T-helper 2 cell (primary cell): Measurements from ENCODE around the gene ZFP3.
"Not testable (repeated sequence)": the region's sequence is repeated elsewhere in the genome, so short reads cannot be mapped to it uniquely, and the experiment has no call there.

Experiments
- DNase-seq, 5 experiments: peaks; one replicate each; pipeline versions ENCODE4 v3.0.0 to v3.0.0-alpha.2; 2012 to 2022

Gene ZFP3

DNA sequence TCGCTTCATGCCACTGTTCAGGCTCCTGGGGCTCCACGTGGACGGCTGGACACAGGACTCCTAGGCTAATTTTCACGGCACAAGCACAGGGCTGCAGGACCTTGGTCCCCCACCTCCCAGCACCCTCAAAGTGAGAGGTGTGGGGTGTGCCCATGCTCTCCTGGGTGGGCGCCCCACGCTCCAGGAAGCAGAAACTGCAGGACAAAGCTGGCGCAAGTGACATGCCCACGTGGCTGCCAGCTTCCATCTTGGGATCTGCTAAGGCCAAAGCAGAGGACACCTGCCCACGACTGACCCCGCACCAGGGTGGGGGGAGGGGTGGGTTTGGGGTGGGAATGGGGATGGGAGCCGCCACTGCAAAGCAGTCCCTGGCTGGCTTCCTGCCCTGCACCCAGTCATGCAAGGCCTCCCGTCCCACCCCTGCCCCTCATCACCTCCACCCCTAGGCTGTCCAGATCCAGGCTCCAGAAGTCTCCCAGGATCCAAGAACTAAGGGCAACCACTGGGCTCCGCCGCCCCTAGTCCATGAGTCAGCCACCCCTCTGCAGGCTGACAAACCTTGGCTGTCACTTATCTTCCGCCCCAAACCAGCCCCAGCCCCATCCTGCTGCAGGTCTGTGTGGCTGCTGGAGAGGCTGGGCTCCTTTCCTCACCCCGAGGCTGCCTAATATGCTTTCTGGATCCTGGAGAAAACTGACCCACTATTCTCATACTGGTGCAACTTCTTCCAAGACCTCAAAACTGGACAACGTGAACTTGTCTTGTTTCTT, 48.6 kb downstream of the ZFP3 start:
- no peak for DNase-seq

DNA sequence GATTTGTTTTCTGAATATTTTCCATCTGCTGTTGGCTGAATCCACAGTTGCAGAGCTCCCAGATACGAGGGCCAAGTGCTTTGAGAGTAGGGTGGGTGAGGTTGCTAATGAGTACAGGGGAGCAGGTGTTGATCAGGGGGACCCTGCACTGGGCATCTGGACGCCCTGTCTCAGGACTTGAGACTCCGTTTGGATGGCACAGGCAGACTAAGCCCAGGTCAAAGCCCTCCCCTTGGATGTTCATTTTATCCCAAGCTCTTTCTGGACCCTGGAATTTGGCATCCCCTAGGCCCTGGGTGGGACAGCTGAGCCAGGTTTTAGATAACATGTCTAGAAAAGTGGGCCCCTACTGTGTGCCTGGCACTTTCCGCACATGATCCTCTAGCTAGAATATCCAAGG, 49.6 kb downstream of the ZFP3 start:
- no peak for DNase-seq

DNA sequence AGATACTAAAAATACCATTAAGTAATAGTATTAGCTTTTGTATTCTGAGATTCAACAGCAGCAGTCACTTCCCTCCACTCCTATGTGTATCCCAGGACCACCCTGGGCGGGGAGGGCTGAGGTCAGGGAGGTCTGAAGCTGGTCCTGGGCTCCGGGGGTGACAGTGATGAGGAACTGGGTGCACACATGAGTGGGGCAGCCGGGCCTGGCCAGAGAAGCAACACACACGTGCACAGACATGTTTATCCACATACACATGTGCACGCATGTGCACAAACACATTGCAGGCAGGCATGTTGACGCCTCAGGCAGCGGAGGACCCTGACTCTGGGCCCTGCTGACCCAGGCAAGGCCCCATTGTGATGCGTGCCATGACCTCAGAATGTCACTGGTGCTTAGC, 50.1 kb downstream of the ZFP3 start:
- DNase-seq = not testable (repeated sequence)

DNA sequence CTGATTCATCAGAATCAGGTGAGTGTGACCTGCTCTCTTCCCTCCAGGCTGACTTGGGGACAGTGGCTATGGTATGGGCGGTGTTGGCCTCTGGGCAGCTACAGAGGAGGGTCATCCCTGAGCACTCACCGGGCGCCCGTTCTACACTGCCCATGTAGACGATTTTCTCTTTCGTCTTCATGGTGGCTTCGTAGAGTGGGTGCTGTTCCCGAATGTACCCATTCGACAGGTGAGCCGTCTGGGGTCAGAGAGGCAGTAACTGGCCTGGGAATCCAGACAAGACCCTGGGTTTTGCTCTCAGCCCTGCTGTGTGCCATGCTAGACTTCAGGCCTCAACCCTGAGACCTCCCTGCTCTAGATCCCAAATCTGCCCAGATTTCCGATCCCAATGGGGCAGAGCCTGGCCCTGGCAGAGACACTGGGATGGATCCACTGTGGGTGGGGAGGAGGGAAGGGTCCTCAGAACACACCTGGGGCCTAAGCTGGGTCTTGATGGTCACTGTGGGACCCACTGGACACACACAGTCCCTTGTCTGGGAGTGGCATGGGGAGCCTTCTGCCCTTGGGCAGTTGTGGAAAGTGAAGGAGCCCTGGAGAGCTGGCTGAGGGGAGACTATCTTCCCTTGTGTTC, 50.8 kb downstream of the ZFP3 start:
- no peak for DNase-seq

DNA sequence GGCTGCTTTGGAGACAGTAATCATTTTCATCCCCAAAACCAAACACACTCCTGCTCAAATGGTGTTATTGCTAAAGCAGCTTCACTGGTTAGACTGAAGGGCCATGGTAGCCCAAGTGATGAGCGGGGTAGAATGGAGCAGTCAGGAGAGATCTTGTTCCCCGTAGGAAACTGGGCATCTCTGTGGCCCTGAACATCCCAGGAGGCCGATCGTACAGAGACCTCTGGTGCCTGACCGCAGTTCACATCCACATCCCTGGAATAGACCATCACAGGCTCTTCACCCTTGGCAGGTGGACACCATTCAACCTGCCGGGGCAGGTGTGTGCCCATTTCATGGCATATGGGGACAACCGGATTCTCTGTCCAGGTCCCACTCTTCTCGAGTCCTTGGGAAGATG, 51.5 kb downstream of the ZFP3 start:
- DNase-seq = not testable (repeated sequence)

DNA sequence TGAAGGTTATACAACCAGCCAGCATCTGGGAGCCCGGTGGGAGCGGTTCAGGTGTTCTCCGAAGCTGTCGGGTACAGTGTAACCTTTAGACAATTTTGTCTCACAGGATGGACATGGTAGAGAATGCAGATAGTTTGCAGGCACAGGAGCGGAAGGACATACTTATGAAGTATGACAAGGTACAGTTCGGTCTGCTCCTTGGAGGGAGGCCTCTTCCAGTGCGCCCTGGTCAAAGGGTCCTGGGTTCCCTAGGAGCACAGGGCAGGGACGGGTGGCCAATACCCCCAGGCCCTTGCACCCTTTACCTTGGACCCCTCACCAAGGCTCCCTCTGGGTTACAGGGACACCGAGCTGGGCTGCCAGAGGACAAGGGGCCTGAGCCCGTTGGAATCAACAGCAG, 52.0 kb downstream of the ZFP3 start:
- DNase-seq = not testable (repeated sequence)

DNA sequence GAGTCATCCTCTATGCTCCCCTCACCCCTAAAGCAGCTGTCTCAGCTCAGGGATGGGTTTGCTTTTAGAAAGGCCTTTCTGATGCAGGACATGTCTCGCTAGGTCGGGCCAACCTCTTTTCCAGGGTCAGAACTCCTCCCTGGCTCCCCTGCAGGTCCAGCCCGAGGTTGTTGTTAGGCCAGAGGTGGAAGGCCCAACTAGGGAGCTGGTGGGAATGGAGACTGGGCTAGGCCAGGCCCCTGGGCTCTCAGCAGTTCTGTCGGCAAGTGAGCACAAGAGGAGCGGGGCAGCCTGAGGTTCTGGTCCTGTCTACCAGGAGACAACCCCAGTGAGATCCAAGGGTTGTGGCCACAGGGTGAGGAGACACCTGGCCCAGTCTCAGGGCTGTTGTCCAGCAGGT, 52.4 kb downstream of the ZFP3 start:
- DNase-seq = not testable (repeated sequence)

DNA sequence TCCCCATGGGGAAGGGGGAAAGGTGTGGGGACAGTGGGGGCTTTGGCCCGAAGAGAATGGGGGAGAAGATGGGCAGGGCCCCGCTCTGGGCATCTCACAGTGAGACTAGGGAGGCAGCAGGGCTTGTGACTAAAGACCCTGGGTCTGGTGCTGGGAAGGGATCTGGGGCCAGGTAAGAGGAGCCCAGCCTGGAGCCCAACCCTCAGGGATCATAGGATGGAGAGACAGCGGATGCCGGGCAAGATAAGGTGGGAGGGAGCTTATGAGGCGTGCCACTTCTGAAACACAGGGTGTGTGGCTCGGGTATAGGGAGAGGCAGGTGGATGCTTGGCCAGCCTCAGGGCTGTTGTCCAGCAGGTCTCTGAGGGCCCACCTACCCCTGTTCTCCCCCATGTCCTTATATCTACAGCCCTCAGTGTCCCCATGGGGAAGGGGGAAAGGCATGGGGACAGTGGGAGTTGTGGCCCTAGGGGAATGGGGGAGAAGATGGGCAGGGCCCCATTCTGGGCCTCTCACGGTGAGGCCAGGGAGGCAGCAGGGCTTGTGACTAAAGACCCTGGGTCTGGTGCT, 53.0 kb downstream of the ZFP3 start:
- DNase-seq = no peak

DNA sequence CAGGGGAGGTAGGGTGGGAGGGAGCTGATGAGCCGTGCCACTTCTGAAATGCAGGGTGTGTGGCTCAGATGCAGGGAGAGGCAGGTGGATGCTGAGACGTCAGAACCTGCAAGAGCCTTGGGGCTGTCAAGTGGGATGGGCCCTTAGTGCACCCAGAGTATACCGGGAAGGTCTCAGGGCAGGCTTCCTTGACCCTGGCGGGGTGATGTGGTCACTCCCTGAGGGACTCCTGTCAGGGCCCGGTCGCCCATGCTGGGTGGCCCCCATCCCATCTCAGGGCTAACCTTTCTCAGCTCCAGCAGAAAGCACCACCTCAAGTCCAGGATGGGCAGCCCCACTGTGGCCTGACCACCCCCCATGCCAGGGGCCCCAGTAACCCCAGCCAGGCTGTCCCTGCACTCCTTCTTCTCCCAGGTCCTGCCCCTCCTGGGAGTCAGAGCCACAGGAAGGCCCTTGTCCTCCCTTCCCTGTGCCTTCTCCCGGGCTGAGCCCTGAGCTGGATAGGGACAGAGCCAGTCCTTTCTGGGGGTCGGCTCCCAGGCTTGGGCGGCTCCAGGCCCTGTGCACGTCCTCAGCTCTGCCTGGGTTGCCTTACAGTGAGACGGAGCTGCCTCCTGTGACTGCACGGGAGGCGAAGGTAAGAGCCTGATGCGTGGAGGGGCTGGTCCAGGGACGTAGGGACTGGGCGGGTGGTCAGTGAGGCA, 53.7 kb downstream of the ZFP3 start:
- not testable (repeated sequence) for DNase-seq

DNA sequence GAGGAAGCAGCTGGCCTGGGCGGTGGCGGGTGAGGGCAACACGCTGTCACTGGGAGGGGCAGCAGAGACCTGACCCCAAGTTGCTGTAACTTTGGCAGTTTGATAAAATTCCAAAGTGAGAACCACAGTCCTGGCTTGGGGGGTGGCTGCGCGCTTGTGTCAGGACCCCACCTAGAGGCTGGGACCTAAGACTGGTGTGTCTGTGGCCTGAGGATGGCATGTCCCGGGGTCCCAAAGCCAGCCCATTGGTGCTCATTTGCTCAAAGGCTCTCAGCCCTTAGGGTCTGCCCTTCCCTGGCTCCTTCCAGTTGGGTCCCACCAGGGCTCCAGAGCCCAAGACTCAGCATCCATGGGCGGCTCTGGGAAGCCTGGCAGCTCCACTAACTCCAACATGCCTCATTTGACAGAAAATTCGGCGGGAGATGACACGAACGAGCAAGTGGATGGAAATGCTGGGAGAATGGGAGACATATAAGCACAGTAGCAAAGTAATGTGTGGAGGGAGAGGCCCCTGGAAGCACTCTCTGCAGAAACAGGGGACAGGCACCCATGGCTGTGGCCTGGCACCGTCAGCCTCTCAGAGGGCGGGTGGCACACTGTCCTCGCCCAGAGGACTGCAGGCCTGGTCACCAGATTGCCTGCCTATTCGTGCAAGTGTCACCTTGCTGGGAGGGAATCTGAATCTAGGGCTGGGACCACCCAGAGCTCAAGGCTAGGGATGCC, 54.4 kb downstream of the ZFP3 start:
- DNase-seq = not testable (repeated sequence)

DNA sequence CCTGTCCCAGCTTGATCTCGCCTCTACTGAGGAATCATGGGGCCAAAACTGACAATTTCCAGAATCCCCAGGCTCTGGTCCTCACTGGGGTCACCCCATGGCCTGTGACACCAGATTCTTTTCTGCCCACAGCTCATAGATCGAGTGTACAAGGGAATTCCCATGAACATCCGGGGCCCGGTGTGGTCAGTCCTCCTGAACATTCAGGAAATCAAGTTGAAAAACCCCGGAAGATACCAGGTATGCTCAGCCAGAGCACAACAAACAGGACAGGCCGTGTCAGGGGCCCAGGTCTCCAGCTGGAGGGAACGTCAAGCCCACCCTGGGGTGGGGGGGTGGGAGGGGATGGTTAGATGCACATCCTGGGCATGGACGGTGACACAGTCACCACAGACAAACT, 55.0 kb downstream of the ZFP3 start:
- no peak for DNase-seq

DNA sequence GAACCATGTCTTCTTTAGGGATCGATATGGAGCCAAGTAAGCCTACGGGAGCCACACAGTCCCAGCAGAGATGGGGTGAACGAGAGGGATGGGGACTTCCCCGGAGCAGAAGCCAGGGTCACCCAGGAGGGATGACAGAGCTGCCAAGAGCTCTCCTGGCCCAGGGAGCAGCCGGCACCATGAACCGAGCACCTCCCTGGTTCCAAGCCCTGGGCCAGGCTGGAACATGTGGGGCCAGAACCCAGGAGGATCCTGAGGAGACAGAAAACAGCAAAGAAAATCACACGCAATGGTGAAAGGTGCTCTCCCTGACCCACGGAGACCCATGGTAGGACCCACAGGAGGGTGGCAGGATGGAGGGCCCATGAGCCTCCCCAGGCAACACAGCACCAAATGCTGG, 55.7 kb downstream of the ZFP3 start:
- DNase-seq = not testable (repeated sequence)

DNA sequence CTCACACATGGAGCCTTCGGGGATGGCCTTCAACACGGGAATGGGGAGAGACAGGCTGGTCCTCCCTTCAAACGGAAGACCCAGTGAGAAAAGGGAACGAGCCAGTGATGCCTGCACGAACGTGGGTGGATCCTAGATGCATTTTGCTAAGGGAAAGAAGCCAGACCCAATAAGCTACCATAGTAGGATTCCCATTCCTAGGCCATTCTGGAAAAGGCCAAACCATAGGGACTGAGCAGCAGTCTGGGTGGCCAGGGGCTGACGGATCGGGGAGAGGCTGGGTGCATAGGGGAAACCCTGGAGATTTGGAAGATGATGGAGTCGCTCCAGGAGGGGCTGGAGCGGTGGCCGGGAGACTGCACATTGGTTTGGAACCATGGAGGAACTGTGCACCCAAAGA, 56.3 kb downstream of the ZFP3 start:
- not testable (repeated sequence) for DNase-seq

DNA sequence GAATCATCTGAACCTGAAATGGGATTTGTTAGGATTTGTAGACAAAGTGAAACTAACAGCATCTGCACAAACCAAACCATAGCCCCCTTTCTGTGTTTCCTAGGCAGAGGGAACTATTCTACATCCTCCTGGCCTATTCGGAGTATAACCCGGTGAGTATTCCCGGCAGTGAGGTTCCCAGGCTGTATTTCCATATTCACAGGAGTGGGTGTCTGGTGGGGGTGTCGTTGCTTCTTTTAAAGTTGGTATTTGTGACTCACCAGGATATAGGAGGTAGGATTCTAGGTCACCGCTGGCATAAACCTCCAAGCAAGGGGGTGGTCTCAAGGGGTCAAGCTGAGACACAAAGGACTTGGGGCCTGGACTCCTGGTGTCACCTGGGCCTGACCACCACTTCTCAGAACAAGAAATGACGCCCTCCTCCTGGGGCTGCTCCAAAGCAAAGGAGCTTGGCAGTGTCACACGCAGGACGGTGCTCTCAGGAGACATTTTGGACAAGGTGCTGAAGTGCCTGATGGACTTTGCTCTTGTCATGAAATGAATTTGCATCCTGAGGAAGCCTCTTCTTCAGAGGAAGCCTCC, 57.0 kb downstream of the ZFP3 start:
- DNase-seq = not testable (repeated sequence)

DNA sequence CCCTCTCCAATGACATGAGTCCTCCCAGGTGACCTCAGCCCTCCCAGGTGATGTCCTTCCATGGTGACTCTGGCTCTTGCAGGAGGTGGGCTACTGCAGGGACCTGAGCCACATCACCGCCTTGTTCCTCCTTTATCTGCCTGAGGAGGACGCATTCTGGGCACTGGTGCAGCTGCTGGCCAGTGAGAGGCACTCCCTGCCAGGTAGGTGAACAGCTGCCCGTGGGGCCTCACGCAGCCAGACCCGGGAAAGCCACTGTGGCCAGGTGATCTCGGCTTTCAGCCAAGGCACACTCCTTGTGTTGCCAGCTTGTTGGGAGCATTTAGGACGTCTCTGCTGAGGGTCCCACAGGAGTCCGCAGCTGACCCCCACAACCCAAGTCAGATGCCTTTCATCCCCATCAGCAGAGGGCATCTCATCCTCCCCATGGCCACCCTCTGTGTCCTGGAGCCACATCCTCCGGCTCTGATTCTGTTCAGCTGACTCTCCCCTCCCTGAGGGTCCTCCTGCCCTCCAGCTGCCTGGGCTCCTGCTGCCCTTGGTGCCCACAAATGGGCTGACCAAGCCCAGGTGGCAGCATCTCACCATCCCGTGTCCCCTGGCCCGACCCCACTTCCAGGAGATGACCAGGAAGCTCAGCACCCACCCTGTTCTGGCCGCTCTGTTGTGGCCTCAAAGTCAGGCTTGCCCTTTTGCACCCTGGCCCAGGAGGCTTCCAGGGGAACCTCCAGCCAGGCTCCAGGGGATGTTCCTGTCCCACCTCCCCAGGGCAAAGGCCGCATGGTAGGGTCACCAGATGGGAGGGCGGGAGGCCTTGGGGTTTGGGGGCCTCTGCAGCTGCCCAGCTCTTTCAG, 57.7 kb downstream of the ZFP3 start:
- DNase-seq = no peak

DNA sequence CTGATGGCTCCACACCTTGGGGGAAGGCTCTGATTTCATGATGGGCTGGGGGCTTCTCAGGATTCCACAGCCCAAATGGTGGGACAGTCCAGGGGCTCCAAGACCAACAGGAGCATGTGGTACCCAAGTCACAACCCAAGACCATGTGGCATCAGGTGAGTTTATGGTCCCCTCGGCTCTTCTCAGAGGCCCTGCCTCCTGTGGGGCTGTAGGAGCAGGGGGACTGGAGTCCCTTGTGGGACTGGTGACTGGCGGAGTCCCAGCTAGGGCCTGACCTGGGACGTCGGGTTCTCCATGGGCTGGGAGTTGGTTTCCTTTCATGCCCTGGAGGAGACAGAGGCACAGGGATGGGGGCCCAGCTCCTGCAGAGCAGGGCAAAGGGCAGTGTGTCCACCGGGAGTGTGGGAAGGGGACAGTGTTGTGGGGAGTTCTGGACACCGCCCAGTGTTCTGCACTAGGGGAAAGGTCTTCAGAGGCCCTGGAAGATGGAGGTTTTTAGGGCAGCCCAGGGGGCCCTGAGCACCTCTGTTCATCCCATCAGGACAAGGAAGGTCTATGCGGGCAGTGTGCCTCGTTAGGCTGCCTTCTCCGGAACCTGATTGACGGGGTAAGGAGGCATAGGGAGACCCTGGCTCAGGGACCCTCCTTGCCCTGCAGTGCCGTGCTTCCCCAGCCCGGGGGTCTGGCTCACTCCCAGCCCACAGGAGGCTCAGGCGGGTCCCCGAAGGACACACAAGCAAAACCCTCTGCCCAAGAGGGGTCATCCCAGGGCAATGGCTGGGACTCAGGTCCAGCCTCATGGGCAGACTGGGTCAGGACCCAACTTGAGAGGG, 58.5 kb downstream of the ZFP3 start:
- not testable (repeated sequence) for DNase-seq

DNA sequence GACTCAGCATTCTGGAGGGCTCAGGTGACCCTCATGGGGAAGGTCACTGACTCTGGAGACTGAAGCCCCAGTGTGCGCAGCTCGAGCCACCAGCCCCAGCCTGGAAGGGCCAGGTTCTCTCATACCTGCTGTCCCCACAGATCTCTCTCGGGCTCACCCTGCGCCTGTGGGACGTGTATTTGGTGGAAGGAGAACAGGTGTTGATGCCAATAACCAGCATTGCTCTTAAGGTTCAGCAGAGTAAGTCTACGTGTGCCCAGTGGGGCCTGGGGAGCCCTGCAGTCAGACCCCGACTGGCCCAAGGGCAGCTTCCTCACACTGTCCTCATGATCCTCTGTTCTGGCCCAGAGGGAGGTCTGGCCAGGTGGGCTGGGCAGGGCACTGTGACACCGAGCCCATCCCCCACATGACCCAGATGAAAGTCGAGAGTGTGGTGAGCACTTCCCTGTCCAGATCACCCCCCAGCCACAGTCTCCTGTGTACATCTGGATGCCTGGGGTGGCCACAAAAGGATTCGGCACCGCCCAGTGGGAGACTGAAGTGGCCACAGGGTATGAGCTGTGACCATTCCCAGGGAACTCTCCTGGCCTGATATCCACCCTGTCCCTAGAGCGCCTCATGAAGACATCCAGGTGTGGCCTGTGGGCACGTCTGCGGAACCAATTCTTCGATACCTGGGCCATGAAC, 59.4 kb downstream of the ZFP3 start:
- not testable (repeated sequence) for DNase-seq

DNA sequence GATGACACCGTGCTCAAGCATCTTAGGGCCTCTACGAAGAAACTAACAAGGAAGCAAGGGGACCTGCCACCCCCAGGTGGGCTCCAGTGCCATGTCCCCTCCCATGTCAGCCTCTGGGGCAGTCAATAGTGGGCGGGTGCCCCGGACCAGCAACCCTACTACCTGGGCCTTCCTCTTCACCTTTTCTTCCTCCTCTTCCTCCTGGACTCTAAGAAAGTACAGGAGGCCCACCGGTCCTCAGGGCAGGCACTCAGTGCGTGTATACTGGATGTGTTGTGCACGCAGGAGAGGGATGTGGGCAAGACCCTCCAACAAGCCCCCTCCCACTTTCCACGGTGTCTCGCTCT, 59.9 kb downstream of the ZFP3 start:
- not testable (repeated sequence) for DNase-seq

DNA sequence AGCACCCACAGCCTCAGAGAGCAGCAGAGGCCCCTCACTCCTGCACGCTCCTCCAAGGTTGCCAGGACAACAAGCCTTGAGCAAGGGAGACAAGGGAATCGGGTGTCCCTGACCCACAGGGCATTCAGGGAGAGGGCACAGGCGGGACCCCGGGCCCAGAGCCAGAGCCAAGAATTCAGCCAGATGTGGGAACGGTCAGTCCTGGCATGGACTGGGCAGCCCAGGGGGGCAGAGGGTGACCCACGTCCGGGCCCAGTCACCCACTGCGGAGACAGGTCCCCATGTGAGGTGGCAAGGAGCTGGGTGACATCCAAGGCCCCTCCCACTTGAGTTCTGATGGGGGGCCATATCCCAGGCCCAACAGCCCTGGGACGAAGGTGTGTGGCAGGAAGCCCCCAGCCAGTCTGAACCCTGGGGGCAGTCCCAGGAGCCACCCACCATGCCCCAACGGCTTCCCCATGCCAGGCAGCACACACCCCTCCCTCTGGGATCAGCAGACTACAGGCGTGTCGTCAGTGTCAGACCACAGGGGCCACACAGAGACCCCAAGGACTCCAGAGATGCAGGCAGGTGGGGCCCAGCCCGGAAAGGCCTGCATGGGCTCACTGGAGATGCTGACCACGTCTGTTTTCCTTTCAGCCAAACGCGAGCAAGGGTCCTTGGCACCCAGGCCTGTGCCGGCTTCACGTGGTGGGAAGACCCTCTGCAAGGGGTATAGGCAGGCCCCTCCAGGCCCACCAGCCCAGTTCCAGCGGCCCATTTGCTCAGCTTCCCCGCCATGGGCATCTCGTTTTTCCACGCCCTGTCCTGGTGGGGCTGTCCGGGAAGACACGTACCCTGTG, 60.6 kb downstream of the ZFP3 start:
- no peak for DNase-seq
